ENCODE measurements around the gene GPA33.

Gene GPA33

DNA sequence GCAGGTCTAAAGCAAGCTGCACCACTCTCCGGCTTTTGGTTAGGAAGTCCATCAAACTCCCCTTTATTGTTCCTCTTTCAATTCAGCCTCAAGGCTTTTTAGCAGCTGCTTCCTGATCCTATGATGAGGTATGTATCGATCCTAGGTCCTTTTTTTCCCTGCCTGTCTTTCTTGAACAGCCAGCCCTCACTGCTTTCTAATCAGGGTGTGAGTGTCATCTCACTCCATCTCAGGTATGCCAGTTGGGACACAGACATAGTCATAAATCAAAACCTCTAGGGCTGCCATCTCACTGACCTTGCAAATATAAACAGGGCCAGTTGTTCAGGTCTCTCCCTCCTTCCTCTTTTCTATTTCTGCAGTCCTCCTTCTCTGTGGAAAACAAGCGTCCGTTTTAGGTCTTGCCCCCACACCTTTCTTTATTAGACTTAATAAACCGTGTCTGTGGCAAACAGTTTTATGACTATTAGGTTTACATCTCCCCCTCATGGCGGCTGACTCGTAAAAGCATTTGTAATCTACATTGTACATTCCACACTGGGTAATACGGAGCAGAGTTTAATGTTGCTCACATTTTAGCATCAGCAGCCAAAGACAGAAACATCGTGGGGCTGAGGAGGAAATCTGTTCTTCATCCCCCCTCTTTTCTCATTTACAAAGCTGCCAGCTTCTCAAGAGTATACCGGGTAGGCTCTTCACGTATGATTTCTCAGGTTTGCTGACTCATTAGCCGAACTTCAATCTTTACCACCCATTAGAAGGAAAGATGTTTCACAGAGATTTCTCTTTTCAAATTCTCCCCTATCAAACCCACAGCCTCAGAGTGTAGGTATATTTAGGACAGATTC lies 15.3 kb upstream of the GPA33 start:
- H3K9me3 ChIP-seq = peaks cover 6% of the 10 kb centered on the region
- H3K4me3 ChIP-seq = no peak overlapping the region
- H3K9ac ChIP-seq = no peak overlapping the region
- H3K4me2 ChIP-seq = peak overlapping the region; percentile 68
- peaks cover 54% of the 10 kb centered on the region for H3K4me1 ChIP-seq
- H3K27ac ChIP-seq = no peak overlapping the region
- H4K20me1 ChIP-seq = no peaks in the 10 kb centered on the region
- no peaks in the 10 kb centered on the region for H3K36me3 ChIP-seq
- H3K27me3 ChIP-seq = no peaks in the 10 kb centered on the region
- TF ChIP-seq Cebpa-rat (IDR thresholded peaks at IDR 0.05) = no peak

DNA sequence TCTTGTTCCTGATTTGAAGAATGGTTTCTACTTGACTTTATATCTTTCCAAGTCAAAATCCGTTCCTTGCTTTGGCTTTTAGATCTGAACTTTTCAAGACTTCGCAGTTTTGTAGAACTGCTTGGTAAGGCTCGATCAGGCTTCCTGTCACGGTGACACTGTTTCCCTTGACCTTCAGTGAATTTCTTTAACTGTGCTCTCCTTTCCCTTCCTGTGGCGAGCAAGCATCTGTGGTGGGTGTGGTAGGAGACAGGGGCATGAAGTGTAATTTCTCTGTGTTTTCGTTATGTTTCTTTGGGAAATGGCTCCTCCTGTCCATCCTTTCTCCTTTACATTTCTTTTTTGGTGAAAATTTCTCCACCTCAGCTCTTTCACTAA lies 14.1 kb upstream of the GPA33 start:
- Histone ChIP-seq H3K4me2 (peak overlapping the region; percentile 68), H3K27me3 (no peaks in the 10 kb centered on the region), H3K27ac (no peak overlapping the region), H3K36me3 (no peaks in the 10 kb centered on the region), H3K9ac (no peak overlapping the region), H3K9me3 (no peaks in the 10 kb centered on the region; the same call in 1 of the 2 replicates), H4K20me1 (no peaks in the 10 kb centered on the region), H3K4me1 (peaks cover 41% of the 10 kb centered on the region), H3K4me3 (no peak overlapping the region)
- no peak for TF ChIP-seq Cebpa-rat (IDR thresholded peaks at IDR 0.05)

DNA sequence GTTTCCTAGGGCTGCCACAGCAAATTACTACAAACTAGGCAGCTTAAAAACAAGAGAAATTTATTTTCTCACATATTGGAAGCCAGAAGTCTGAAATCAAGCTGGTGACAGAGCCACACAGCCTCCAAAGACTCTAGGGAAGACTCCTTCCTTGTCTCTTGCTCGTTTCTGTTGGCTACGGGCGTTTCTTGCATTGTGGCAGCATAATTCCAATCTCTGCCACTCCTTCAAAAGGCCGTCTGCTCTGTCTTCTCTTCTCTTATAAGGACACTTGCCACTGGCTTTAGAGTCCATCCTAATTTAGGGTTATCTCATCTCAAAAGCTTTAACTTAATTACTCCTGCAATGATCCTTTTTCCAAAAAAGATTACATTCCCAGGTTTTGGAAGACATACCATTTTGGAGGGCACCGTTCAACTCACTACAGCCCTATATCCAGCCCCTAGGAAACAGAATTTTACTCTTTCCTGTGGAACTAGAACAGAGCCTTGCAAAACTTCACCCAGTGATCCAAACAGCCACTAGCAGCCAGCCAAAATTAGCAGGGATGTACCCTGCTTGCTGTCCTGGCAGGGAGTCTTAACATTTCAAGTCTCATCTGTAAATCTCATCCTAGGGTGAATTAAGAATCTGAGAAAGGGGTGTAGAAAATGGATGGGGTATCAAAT lies 12.9 kb upstream of the GPA33 start:
- Histone ChIP-seq H3K36me3 (no peaks in the 10 kb centered on the region), H3K27ac (no peak overlapping the region), H4K20me1 (no peaks in the 10 kb centered on the region), H3K4me3 (no peak overlapping the region), H3K9me3 (peaks cover 5% of the 10 kb centered on the region), H3K4me2 (no peak overlapping the region), H3K4me1 (peaks cover 29% of the 10 kb centered on the region), H3K27me3 (no peaks in the 10 kb centered on the region), H3K9ac (no peak overlapping the region)
- TF ChIP-seq Cebpa-rat (IDR thresholded peaks at IDR 0.05) = no peak

DNA sequence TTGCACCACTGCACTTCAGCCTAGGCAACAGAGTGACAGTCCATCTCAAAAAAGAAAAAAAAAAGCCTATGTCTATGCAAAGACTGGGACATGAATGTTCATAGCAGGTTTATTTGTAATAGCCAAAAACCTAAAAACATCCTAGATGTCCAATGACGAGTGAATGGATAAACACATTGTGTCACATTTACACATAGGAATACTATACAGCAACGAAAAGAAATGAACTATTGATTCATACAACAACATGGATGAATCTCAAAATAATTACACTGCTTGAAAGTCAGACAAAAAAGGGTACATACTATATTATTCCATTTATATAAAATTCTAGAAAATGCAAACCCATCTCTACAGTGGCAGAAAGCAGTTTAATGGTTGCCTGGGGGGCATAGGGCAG lies 11.6 kb upstream of the GPA33 start:
- peaks cover 16% of the 10 kb centered on the region for H3K9me3 ChIP-seq
- no peaks in the 10 kb centered on the region for H4K20me1 ChIP-seq
- no peak for TF ChIP-seq Cebpa-rat (IDR thresholded peaks at IDR 0.05)
- no peak overlapping the region for H3K4me3 ChIP-seq
- H3K4me2 ChIP-seq = no peak overlapping the region
- H3K27me3 ChIP-seq = no peaks in the 10 kb centered on the region
- H3K36me3 ChIP-seq = no peaks in the 10 kb centered on the region
- H3K27ac ChIP-seq = no peak overlapping the region
- H3K9ac ChIP-seq = no peak overlapping the region
- H3K4me1 ChIP-seq = peaks cover 26% of the 10 kb centered on the region

DNA sequence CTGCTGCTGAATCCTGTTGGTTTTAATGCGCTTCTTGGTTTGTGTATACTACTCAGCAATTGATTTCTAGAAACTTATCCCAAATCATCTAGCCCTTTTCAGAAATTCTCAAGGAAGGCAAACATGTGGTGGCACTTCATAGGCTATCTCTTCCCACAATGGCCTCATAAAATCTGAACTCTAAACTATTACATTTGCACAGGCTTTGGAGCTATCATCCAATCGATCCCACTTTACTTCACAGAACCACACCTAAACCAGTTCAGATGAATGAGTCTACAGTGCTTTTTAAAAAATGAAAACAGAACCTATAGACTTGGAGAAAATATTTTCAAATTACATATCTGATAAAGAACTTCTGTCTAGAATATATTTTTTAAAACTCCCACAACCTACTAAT lies 10.6 kb upstream of the GPA33 start:
- Histone ChIP-seq H3K9ac (no peak overlapping the region), H3K27ac (no peak overlapping the region), H3K9me3 (peaks cover 17% of the 10 kb centered on the region), H3K4me3 (no peak overlapping the region), H3K4me1 (peaks cover 25% of the 10 kb centered on the region), H4K20me1 (no peaks in the 10 kb centered on the region), H3K27me3 (no peaks in the 10 kb centered on the region), H3K4me2 (no peak overlapping the region), H3K36me3 (no peaks in the 10 kb centered on the region)
- TF ChIP-seq Cebpa-rat (IDR thresholded peaks at IDR 0.05) = no peak

DNA sequence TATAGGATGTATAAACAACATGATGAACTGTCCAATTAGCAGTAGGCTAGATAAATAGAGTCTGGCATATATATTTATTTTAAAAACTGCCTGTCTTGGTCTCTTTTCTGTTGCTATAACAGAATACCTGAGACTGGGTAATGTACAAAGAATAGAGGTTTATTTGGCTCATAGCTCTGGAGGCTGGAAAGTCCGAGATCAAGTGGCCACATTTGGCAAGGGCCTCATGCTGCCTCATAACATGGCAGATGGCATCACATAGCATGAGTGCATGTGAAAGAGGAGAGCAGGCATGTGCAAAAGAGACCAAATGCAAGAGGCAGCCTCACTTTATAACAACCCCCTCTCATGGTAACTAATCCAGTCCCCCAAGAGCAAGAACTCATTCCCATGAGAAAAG lies 9.7 kb upstream of the GPA33 start:
- no peaks in the 10 kb centered on the region for H3K27me3 ChIP-seq
- no peak for TF ChIP-seq Cebpa-rat (IDR thresholded peaks at IDR 0.05)
- H3K27ac ChIP-seq = no peak overlapping the region
- H3K4me1 ChIP-seq = peaks cover 25% of the 10 kb centered on the region
- no peak overlapping the region for H3K9ac ChIP-seq
- peaks cover 17% of the 10 kb centered on the region for H3K9me3 ChIP-seq
- no peak overlapping the region for H3K4me3 ChIP-seq
- H4K20me1 ChIP-seq = no peaks in the 10 kb centered on the region
- H3K4me2 ChIP-seq = no peak overlapping the region
- H3K36me3 ChIP-seq = no peaks in the 10 kb centered on the region

DNA sequence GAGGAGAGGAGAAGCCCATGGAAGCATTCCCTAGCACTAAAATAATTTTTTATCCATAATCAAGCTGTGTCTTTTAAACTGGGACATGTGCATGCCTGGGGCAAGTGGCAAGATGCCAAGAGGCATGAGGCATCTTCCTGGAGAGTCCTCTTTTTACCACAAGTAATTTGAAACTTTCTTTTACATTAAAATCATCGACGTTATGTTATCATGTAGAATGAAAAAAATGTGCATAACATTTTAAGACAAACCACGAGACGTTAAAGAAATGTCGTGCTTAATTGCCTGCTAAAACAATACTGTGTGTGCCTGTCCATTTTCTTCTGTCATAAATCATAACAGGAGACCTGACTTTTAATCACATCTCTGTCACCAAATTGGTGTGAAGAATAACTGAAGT lies 5.2 kb upstream of the GPA33 start:
- peak overlapping the region; percentile 72 for H3K4me2 ChIP-seq
- peaks cover 17% of the 10 kb centered on the region for H3K9me3 ChIP-seq
- H3K4me3 ChIP-seq = no peak overlapping the region
- H3K27ac ChIP-seq = no peak overlapping the region
- TF ChIP-seq Cebpa-rat (IDR thresholded peaks at IDR 0.05) = no peak
- no peaks in the 10 kb centered on the region for H3K36me3 ChIP-seq
- no peaks in the 10 kb centered on the region for H4K20me1 ChIP-seq
- H3K4me1 ChIP-seq = peaks cover 35% of the 10 kb centered on the region
- no peaks in the 10 kb centered on the region for H3K27me3 ChIP-seq
- H3K9ac ChIP-seq = no peak overlapping the region

DNA sequence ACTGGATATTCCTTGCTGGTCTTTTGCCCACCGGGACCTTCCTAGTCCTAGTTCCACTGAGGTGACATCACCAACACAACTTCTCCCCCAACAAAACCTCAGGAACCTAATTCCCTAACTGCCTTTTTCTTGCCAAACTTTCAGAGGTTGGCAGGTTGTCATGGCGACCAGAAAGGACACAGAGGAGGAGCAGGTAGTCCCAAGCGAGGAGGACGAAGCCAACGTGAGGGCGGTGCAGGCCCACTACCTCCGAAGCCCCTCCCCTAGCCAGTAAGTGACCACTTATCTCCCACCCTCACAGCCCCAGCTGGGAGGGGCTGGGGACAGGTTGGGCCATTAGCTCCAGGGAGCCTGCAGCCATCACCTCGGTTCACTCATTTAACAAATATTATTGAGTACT lies 4.5 kb upstream of the GPA33 start:
- no peaks in the 10 kb centered on the region for H3K36me3 ChIP-seq
- H3K4me2 ChIP-seq = peak overlapping the region; percentile 72
- H3K4me3 ChIP-seq = no peak overlapping the region
- H3K9ac ChIP-seq = no peak overlapping the region
- H3K27me3 ChIP-seq = no peaks in the 10 kb centered on the region
- H3K9me3 ChIP-seq = peaks cover 17% of the 10 kb centered on the region
- H4K20me1 ChIP-seq = no peaks in the 10 kb centered on the region
- no peak for TF ChIP-seq Cebpa-rat (IDR thresholded peaks at IDR 0.05)
- peaks cover 37% of the 10 kb centered on the region for H3K4me1 ChIP-seq
- no peak overlapping the region for H3K27ac ChIP-seq

DNA sequence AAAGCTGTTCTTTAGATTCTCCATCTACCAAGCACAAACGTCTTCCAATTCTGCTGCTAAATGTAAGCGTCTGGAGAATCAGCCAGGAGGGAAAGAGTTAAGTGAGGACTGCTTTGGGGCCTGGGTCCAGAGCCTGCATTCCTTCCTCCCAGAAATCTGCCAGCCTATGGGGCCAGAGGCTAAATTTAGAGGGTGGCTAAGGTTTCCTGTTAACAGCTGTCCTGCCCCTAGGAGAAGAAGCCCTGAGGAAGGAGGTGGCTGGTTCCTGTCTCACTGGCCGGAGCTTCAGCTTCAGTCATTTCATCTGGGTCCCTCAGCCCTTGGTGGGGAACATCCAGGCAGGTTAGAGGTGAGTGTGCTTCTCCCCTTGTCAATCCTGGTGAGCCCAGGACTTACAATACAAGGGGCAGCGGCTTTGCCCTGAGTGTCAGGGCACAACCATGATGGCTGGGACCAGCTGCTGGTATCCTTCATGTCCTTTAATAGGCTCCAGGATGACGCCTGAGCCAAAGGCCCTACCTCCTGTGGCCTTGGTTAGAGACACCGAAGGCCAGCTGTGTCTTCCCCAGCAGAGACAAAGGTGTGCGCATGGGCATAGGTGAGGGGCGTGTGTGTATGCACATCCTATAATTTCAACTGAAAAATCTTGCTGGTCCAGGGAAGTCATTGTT lies 3.8 kb upstream of the GPA33 start, which contains the start of gene STYXL2:
Gene STYXL2 (plus strand): TSS at position 230 of the 671 bp plus-strand sequence. CDS start 775 bp downstream, outside the sequence.
- no peak within 1 kb of the TSS for H3K4me3 ChIP-seq
- peaks cover 17% of the 10 kb centered on the region for H3K9me3 ChIP-seq
- no peaks in the 10 kb centered on the region for H3K27me3 ChIP-seq
- 0 out of 2 replicates have a peak within 1 kb of the TSS, but pooled peaks have one; percentile 25 for H3K9ac ChIP-seq
- H3K36me3 ChIP-seq = no peaks in the 10 kb centered on the region
- no peak within 1 kb of the TSS for H3K27ac ChIP-seq
- no peaks in the 10 kb centered on the region for H4K20me1 ChIP-seq
- no peak for TF ChIP-seq Cebpa-rat (IDR thresholded peaks at IDR 0.05)
- H3K4me1 ChIP-seq = peaks cover 37% of the 10 kb centered on the region
- H3K4me2 ChIP-seq = peak within 1 kb of the TSS; percentile 72

DNA sequence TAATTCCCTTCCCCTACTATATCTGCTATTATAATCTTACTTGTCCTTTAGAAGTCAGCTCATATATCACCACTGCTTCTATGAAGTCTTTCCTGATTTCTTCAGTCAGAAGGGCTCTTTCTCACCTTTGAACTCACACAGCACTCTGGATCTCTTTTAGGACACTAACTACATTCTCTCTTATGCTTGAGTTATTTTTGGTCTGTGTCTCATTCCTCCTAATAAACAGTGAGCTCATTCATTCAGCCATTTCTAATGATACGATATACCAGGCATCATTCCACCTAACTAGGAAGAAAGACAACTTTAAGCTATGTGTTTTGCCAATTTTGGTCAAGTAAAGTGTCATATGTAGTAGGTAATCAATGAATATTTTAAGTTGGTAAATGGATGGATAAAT lies 2.5 kb upstream of the GPA33 start:
- Histone ChIP-seq H3K4me3 (no peak overlapping the region), H3K4me1 (peaks cover 37% of the 10 kb centered on the region), H4K20me1 (no peaks in the 10 kb centered on the region), H3K9me3 (peaks cover 8% of the 10 kb centered on the region), H3K27me3 (no peaks in the 10 kb centered on the region), H3K27ac (no peak overlapping the region), H3K9ac (no peak overlapping the region), H3K4me2 (no peak overlapping the region), H3K36me3 (no peaks in the 10 kb centered on the region)
- TF ChIP-seq Cebpa-rat (IDR thresholded peaks at IDR 0.05) = no peak
